DMS79 treated with DMSO at 0.1 percent for 48 hours (cell line): ENCODE measurements around the gene CHSY3.

Experiments
- DNase-seq: peaks from one replicate; lab custom pipeline; 2025; lab: John Stamatoyannopoulos, UW

The CHSY3 gene

GRCh38 chr5:129904102-129904666 lies at the start of gene CHSY3:
CHSY3 (plus strand) TSS chr5:129904465.
- DNase-seq = peak; percentile 1

- DNase-seq = no peak
Measured at GRCh38 chr5:129856325-129856724, 47.9 kb upstream of the CHSY3 start.

- no peak for DNase-seq
Measured at GRCh38 chr5:129857116-129857515, 47.1 kb upstream of the CHSY3 start.

- no peak for DNase-seq
Measured at GRCh38 chr5:129858131-129858675, 46.1 kb upstream of the CHSY3 start.

GRCh38 chr5:129884322-129884721 lies 19.9 kb upstream of the CHSY3 start:
- DNase-seq = no peak

- no peak for DNase-seq
Measured at GRCh38 chr5:129899454-129899853, 4.8 kb upstream of the CHSY3 start.

GRCh38 chr5:129902816-129903215 lies 1.4 kb upstream of the CHSY3 start:
- no peak for DNase-seq

GRCh38 chr5:129903466-129904101 lies 681 bp upstream of the CHSY3 start:
- DNase-seq = no peak

- DNase-seq = no peak
Measured at GRCh38 chr5:129904667-129905472, 605 bp downstream of the CHSY3 start.

- no peak for DNase-seq
Measured at GRCh38 chr5:129905473-129906176, 1.4 kb downstream of the CHSY3 start.

GRCh38 chr5:129906177-129906887 lies 2.1 kb downstream of the CHSY3 start:
- DNase-seq = no peak

GRCh38 chr5:129909225-129909624 lies 5.0 kb downstream of the CHSY3 start:
- no peak for DNase-seq

GRCh38 chr5:129912601-129913255 lies 8.5 kb downstream of the CHSY3 start:
- DNase-seq = no peak

GRCh38 chr5:129915415-129915814 lies 11.2 kb downstream of the CHSY3 start:
- DNase-seq = no peak

GRCh38 chr5:129917224-129917623 lies 13.0 kb downstream of the CHSY3 start:
- DNase-seq = no peak

- no peak for DNase-seq
Measured at GRCh38 chr5:129921204-129921603, 16.9 kb downstream of the CHSY3 start.

- no peak for DNase-seq
Measured at GRCh38 chr5:129930221-129930620, 26.0 kb downstream of the CHSY3 start.

- DNase-seq = no peak
Measured at GRCh38 chr5:129935626-129936025, 31.4 kb downstream of the CHSY3 start.

- DNase-seq = no peak
Measured at GRCh38 chr5:129938077-129938476, 33.8 kb downstream of the CHSY3 start.

- no peak for DNase-seq
Measured at GRCh38 chr5:129943936-129944335, 39.7 kb downstream of the CHSY3 start.

- no peak for DNase-seq
Measured at GRCh38 chr5:129945028-129945427, 40.8 kb downstream of the CHSY3 start.
